ENCODE measurements around the gene KCTD2. TPM values are rescaled to one million over a fixed set of nuclear protein-coding genes. Genes with fewer than 3 reads are reported as not detected.

KCTD2 gene
- total and polyA plus RNA-seq, 9 of the 15 experiments (the other 6 are each of a cell fraction or from before 2014, with no cell fraction given), result 1.7 to 32.9 (median 15.8) TPM

DNA sequence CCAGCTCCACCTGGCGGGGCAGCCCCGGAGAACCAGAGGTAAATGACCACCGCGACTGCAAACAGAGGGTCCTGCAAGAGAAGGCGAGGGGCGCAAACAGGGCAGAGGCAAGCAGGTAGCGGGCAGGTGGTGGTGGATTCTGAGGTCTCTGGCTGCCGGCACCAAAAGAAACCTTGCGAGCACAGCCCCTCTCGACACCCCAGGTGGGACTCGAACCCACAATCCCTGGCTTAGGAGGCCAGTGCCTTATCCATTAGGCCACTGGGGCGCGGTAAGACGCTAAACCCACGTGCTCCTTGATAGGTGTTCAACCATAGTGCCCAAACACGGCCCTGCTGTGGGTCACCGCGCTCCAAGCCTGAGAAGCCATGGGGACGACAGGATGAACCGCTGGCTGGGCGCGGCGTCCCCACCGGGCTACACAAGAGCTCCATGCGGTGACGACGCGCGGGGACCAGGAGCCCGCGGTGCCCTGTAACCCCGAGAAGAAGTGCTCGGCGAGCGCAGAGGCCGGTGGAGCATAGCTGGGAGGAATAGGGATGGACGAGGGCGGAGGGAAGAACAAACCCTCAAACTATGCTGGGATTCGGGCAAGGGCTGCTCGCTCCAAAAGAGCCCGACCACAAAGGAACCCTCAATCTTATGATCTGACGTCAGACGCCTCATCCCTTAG is 12.7 kb upstream of the KCTD2 start (continued):
- no peak for TF ChIP-seq MAFK (IDR thresholded peaks at IDR 0.05; ENCODE audit: low read length)
- no peak for TF ChIP-seq ZNF431 (CRISPR knock-in tag; IDR thresholded peaks at IDR 0.05)
- TF ChIP-seq NEUROD1 (IDR thresholded peaks at IDR 0.05; ENCODE audit: borderline replicate concordance, low read depth, low read length, partially characterized antibody), result no peak
- TF ChIP-seq TAF1 (IDR thresholded peaks at IDR 0.05; ENCODE audit: control insufficient read depth, extremely low read depth, insufficient read depth, low read length, severe bottlenecking), result no peak
- 0 out of 2 replicates have a peak, but pooled peaks have one; percentile 60 for TF ChIP-seq ZEB2 (IDR thresholded peaks at IDR 0.05)
- no peak for TF ChIP-seq HDAC3 (IDR thresholded peaks at IDR 0.05; ENCODE audit: borderline replicate concordance, partially characterized antibody)
- TF ChIP-seq MIER1 (IDR thresholded peaks at IDR 0.05; ENCODE audit: low read depth), result no peak; the same call in 1 of the 2 replicates
- no peak for TF ChIP-seq SIRT6 (IDR thresholded peaks at IDR 0.05; ENCODE audit: low read depth, low read length)
- TF ChIP-seq XRCC3 (IDR thresholded peaks at IDR 0.05), result no peak
- TF ChIP-seq ESRRB (CRISPR knock-in tag; IDR thresholded peaks at IDR 0.05; ENCODE audit: borderline replicate concordance), result no peak
- TF ChIP-seq, protein P1, sequence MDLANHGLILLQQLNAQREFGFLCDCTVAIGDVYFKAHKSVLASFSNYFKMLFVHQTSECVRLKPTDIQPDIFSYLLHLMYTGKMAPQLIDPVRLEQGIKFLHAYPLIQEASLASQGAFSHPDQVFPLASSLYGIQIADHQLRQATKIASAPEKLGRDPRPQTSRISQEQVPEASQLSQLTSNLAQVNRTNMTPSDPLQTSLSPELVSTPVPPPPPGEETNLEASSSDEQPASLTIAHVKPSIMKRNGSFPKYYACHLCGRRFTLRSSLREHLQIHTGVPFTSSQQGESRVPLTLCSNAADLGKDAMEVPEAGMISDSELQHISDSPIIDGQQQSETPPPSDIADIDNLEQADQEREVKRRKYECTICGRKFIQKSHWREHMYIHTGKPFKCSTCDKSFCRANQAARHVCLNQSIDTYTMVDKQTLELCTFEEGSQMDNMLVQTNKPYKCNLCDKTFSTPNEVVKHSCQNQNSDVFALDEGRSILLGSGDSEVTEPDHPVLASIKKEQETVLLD (IDR thresholded peaks at IDR 0.05), result no peak
- TF ChIP-seq TOE1 (IDR thresholded peaks at IDR 0.05; ENCODE audit: borderline replicate concordance), result no peak; the same call in 1 of the 2 replicates
- TF ChIP-seq TOE1 (CRISPR knock-in tag; IDR thresholded peaks at IDR 0.05; ENCODE audit: borderline replicate concordance, low read depth), result no peak
- TF ChIP-seq ZNF778 (CRISPR knock-in tag; IDR thresholded peaks at IDR 0.05), result no peak
- TF ChIP-seq NR2C2 (CRISPR knock-in tag; IDR thresholded peaks at IDR 0.05), result peak; percentile 58; the same call in 1 of the 2 replicates
- TF ChIP-seq NR2C2 (tag; IDR thresholded peaks at IDR 0.05), result no peak
- TF ChIP-seq SMAD1 (IDR thresholded peaks at IDR 0.05; ENCODE audit: low read depth, low read length, partially characterized antibody), result no peak
- peak; percentile 66 for TF ChIP-seq BDP1 (IDR thresholded peaks at IDR 0.05; ENCODE audit: insufficient read depth, insufficient read length)
- peak; percentile 71 for TF ChIP-seq LCOR (CRISPR knock-in tag; IDR thresholded peaks at IDR 0.05)
- TF ChIP-seq COPS2 (conservative IDR thresholded peaks at IDR 0.05), result no peak
- peak; percentile 52; the same call in 1 of the 2 replicates for TF ChIP-seq TARDBP (IDR thresholded peaks at IDR 0.05)
- no peak for TF ChIP-seq CEBPB (tag; IDR thresholded peaks at IDR 0.05)
- TF ChIP-seq LEF1 (IDR thresholded peaks at IDR 0.05), result no peak
- no peak for TF ChIP-seq ZNF668 (CRISPR knock-in tag; IDR thresholded peaks at IDR 0.05)
- no peak for TF ChIP-seq HMG20A (CRISPR knock-in tag; conservative IDR thresholded peaks at IDR 0.05)
- TF ChIP-seq, protein P2, sequence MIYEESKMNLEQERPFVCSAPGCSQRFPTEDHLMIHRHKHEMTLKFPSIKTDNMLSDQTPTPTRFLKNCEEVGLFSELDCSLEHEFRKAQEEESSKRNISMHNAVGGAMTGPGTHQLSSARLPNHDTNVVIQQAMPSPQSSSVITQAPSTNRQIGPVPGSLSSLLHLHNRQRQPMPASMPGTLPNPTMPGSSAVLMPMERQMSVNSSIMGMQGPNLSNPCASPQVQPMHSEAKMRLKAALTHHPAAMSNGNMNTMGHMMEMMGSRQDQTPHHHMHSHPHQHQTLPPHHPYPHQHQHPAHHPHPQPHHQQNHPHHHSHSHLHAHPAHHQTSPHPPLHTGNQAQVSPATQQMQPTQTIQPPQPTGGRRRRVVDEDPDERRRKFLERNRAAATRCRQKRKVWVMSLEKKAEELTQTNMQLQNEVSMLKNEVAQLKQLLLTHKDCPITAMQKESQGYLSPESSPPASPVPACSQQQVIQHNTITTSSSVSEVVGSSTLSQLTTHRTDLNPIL (CRISPR knock-in tag; IDR thresholded peaks at IDR 0.05), result no peak
- TF ChIP-seq TCFL5 (CRISPR knock-in tag; conservative IDR thresholded peaks at IDR 0.05), result no peak
- TF ChIP-seq ZSCAN32 (CRISPR knock-in tag; IDR thresholded peaks at IDR 0.05), result 0 out of 2 replicates have a peak, but pooled peaks have one; percentile 2
- no peak for TF ChIP-seq ZNF584 (CRISPR knock-in tag; IDR thresholded peaks at IDR 0.05; ENCODE audit: low read depth)
- no peak for TF ChIP-seq HSF4 (CRISPR knock-in tag; IDR thresholded peaks at IDR 0.05; ENCODE audit: borderline replicate concordance)
